Measurements from ENCODE around the gene MIXL1. TPM values are rescaled to one million over a fixed set of nuclear protein-coding genes. Genes with fewer than 3 reads are reported as not detected.
"Not testable (repeated sequence)": the region's sequence is repeated elsewhere in the genome, so short reads cannot be mapped to it uniquely, and the experiment has no call there.

MIXL1 gene
- total and polyA plus RNA-seq, 3 donors from 2014 or later: 0.39 to 0.68 (median 0.66) TPM

GRCh38 chr1:226268421-226269124 lies 45.1 kb downstream of the MIXL1 start:
- H3K4me1 ChIP-seq: peaks cover 5% of the 10 kb centered on the region
- no peaks in the 10 kb centered on the region for H3K9me3 ChIP-seq
- H3K36me3 ChIP-seq (ENCODE audit: low read depth, missing control alignments): no peaks in the 10 kb centered on the region
- no peak for DNase-seq
- WGBS, 2 donors: 38 to 46% methylated on average over 3 of the region's 3 CpGs
- no peak overlapping the region for H3K4me3 ChIP-seq
- H3K27me3 ChIP-seq: no peaks in the 10 kb centered on the region
- no peak for TF ChIP-seq POLR2A (IDR thresholded peaks at IDR 0.05)
- no peak for TF ChIP-seq CTCF (IDR thresholded peaks at IDR 0.05)
- intact Hi-C loops (cut with DNase I; ENCODE audit: low total_unique reads): no loop called here
- no peak overlapping the region for H3K27ac ChIP-seq

- H3K27me3 ChIP-seq; DNase-seq; H3K36me3 ChIP-seq (ENCODE audit: low read depth, missing control alignments); H3K27ac ChIP-seq; intact Hi-C loops (cut with DNase I; ENCODE audit: low total_unique reads); H3K4me3 ChIP-seq; H3K9me3 ChIP-seq; H3K4me1 ChIP-seq: not testable (repeated sequence)
- WGBS, 2 donors: 67 to 76% methylated on average over 7 to 8 of the region's 8 CpGs
These were observed 48.9 kb downstream of the MIXL1 start for GRCh38 chr1:226272233-226272902.

GRCh38 chr1:226274138-226274537 lies 50.7 kb downstream of the MIXL1 start:
- Histone ChIP-seq H3K9me3 (no peaks in the 10 kb centered on the region), H3K27me3 (no peaks in the 10 kb centered on the region), H3K4me3 (no peak overlapping the region), H3K36me3 (ENCODE audit: low read depth, missing control alignments) (no peaks in the 10 kb centered on the region), H3K4me1 (peaks cover 4% of the 10 kb centered on the region), H3K27ac (no peak overlapping the region)
- WGBS, 2 donors: 29 to 54% methylated on average over 1 of the region's 1 CpG
- intact Hi-C loops (cut with DNase I; ENCODE audit: low total_unique reads): no loop called here
- DNase-seq: no peak
- no peak for TF ChIP-seq CTCF (IDR thresholded peaks at IDR 0.05)
- TF ChIP-seq POLR2A (IDR thresholded peaks at IDR 0.05): no peak

GRCh38 chr1:226276077-226276682 lies 52.7 kb downstream of the MIXL1 start:
- Histone ChIP-seq H3K4me1 (peaks cover 4% of the 10 kb centered on the region), H3K9me3 (no peaks in the 10 kb centered on the region), H3K4me3 (no peak overlapping the region), H3K27ac (no peak overlapping the region), H3K27me3 (no peaks in the 10 kb centered on the region), H3K36me3 (ENCODE audit: low read depth, missing control alignments) (no peaks in the 10 kb centered on the region)
- WGBS, 2 donors: 90 to 98% methylated on average over 3 of the region's 3 CpGs
- intact Hi-C loops (cut with DNase I; ENCODE audit: low total_unique reads): no loop called here
- TF ChIP-seq POLR2A (IDR thresholded peaks at IDR 0.05) (no peak), CTCF (IDR thresholded peaks at IDR 0.05) (no peak)
- no peak for DNase-seq

Other genes with a start within 250 kb of the MIXL1 start
- 10 to 100 TPM; 22.4 to 23.9 TPM for gene SDE2, start 224.3 kb upstream of the MIXL1 start, total RNA-seq
- 17.9 TPM for gene SDE2, start 224.3 kb upstream of the MIXL1 start, polyA plus RNA-seq (ENCODE audit: insufficient read depth, low read depth, low replicate concordance)
- 100 to 1,000 TPM; 272 to 367 TPM for gene H3-3A, start 160.9 kb upstream of the MIXL1 start, total RNA-seq
- 439 TPM for gene H3-3A, start 160.9 kb upstream of the MIXL1 start, polyA plus RNA-seq (ENCODE audit: insufficient read depth, low read depth, low replicate concordance)
- 10 to 100 TPM; 50.6 to 57.9 TPM for gene ACBD3, start 36.9 kb upstream of the MIXL1 start, total RNA-seq
- 32.9 TPM for gene ACBD3, start 36.9 kb upstream of the MIXL1 start, polyA plus RNA-seq (ENCODE audit: insufficient read depth, low read depth, low replicate concordance)
- gene LIN9, start 85.5 kb downstream of the MIXL1 start, total RNA-seq: 10 to 100 TPM in 1 of 2 donors, 1 to 10 TPM in 1; 8.2 to 13.9 TPM
- 9.9 TPM for gene LIN9, start 85.5 kb downstream of the MIXL1 start, polyA plus RNA-seq (ENCODE audit: insufficient read depth, low read depth, low replicate concordance)
- 100 to 1,000 TPM; 199 to 224 TPM for gene PARP1, start 184.4 kb downstream of the MIXL1 start, total RNA-seq
- 109 TPM for gene PARP1, start 184.4 kb downstream of the MIXL1 start, polyA plus RNA-seq (ENCODE audit: insufficient read depth, low read depth, low replicate concordance)

All from testis (tissue), 3 donors.